ENCODE measurements around the gene ARNT2.

The ARNT2 gene

GRCh38 chr15:80525853-80526252 is 121.7 kb downstream of the ARNT2 start:
- Histone ChIP-seq H3K27me3 (ENCODE audit: insufficient read depth, low read depth) (no peaks in the 10 kb centered on the region), H4K20me1 (ENCODE audit: insufficient read depth) (no peaks in the 10 kb centered on the region), H3K9ac (no peak overlapping the region), H3K27ac (no peak overlapping the region), H2AFZ (ENCODE audit: low read depth) (no peak overlapping the region), H3K79me2 (ENCODE audit: insufficient read depth, low read depth) (no peaks in the 10 kb centered on the region), H3K4me3 (IDR thresholded peaks at IDR 0.05; ENCODE audit: insufficient read depth, low read depth, low read length) (no peak overlapping the region), H3K4me2 (no peak overlapping the region), H3K36me3 (ENCODE audit: insufficient read depth) (no peaks in the 10 kb centered on the region), H3K4me1 (ENCODE audit: low read depth, poor library complexity, severe bottlenecking) (no peaks in the 10 kb centered on the region)
- TF ChIP-seq CTCF (conservative IDR thresholded peaks at IDR 0.05; ENCODE audit: low read depth, low read length) = no peak

GRCh38 chr15:80526556-80527340 is 122.6 kb downstream of the ARNT2 start:
- Histone ChIP-seq H3K36me3 (ENCODE audit: insufficient read depth) (no peaks in the 10 kb centered on the region), H4K20me1 (ENCODE audit: insufficient read depth) (no peaks in the 10 kb centered on the region), H2AFZ (ENCODE audit: low read depth) (no peak overlapping the region), H3K4me1 (ENCODE audit: low read depth, poor library complexity, severe bottlenecking) (no peaks in the 10 kb centered on the region), H3K9ac (no peak overlapping the region), H3K27ac (no peak overlapping the region), H3K4me3 (IDR thresholded peaks at IDR 0.05; ENCODE audit: insufficient read depth, low read depth, low read length) (no peak overlapping the region), H3K79me2 (ENCODE audit: insufficient read depth, low read depth) (no peaks in the 10 kb centered on the region), H3K4me2 (no peak overlapping the region), H3K27me3 (ENCODE audit: insufficient read depth, low read depth) (no peaks in the 10 kb centered on the region)
- TF ChIP-seq CTCF (conservative IDR thresholded peaks at IDR 0.05; ENCODE audit: low read depth, low read length) = no peak

GRCh38 chr15:80527406-80527805 is 123.2 kb downstream of the ARNT2 start:
- Histone ChIP-seq H3K4me2 (no peak overlapping the region), H3K4me1 (ENCODE audit: low read depth, poor library complexity, severe bottlenecking) (no peaks in the 10 kb centered on the region)

GRCh38 chr15:80527961-80528360 is 123.8 kb downstream of the ARNT2 start:
- Histone ChIP-seq H2AFZ (ENCODE audit: low read depth) (no peak overlapping the region), H3K4me3 (IDR thresholded peaks at IDR 0.05; ENCODE audit: insufficient read depth, low read depth, low read length) (no peak overlapping the region), H3K4me2 (no peak overlapping the region), H3K9ac (no peak overlapping the region), H4K20me1 (ENCODE audit: insufficient read depth) (no peaks in the 10 kb centered on the region), H3K79me2 (ENCODE audit: insufficient read depth, low read depth) (no peaks in the 10 kb centered on the region), H3K4me1 (ENCODE audit: low read depth, poor library complexity, severe bottlenecking) (no peaks in the 10 kb centered on the region), H3K27ac (no peak overlapping the region), H3K36me3 (ENCODE audit: insufficient read depth) (no peaks in the 10 kb centered on the region), H3K27me3 (ENCODE audit: insufficient read depth, low read depth) (no peaks in the 10 kb centered on the region)
- TF ChIP-seq CTCF (conservative IDR thresholded peaks at IDR 0.05; ENCODE audit: low read depth, low read length) = no peak

More at GRCh38 chr15:80527406-80527805, 123.2 kb downstream of the ARNT2 start:
- Histone ChIP-seq H4K20me1 (ENCODE audit: insufficient read depth) (no peaks in the 10 kb centered on the region), H3K79me2 (ENCODE audit: insufficient read depth, low read depth) (no peaks in the 10 kb centered on the region), H3K4me3 (IDR thresholded peaks at IDR 0.05; ENCODE audit: insufficient read depth, low read depth, low read length) (no peak overlapping the region), H3K36me3 (ENCODE audit: insufficient read depth) (no peaks in the 10 kb centered on the region), H2AFZ (ENCODE audit: low read depth) (no peak overlapping the region), H3K9ac (no peak overlapping the region), H3K27me3 (ENCODE audit: insufficient read depth, low read depth) (no peaks in the 10 kb centered on the region), H3K27ac (no peak overlapping the region)
- no peak for TF ChIP-seq CTCF (conservative IDR thresholded peaks at IDR 0.05; ENCODE audit: low read depth, low read length)

Measured in KMS-11 (cell line).